GM21447 (cell line): ENCODE measurements around the gene EPB41.
"Not testable (repeated sequence)": the region's sequence is repeated elsewhere in the genome, so short reads cannot be mapped to it uniquely, and the experiment has no call there.

Experiments
- ATAC-seq: cut with Tn5 transposase; IDR thresholded peaks from one replicate; pipeline ENCODE4 v1.9.1; 2021; ENCODE audit not compliant: unreplicated experiment

The EPB41 gene

GRCh38 chr1:28914228-28915030 is at the start of gene EPB41:
Gene EPB41, plus strand, starts transcription at chr1:28914569. Its CDS starts 72,869 bp downstream, at chr1:28987438.
- peak; percentile 75 for ATAC-seq

GRCh38 chr1:28864695-28865094 is 49.7 kb upstream of the EPB41 start:
- ATAC-seq: no peak

- ATAC-seq: no peak
These were observed 48.2 kb upstream of the EPB41 start for GRCh38 chr1:28865997-28866650.

- no peak for ATAC-seq
These were observed 46.5 kb upstream of the EPB41 start for GRCh38 chr1:28867850-28868249.

GRCh38 chr1:28869952-28870351 is 44.4 kb upstream of the EPB41 start:
- no peak for ATAC-seq

- no peak for ATAC-seq
These were observed 42.6 kb upstream of the EPB41 start for GRCh38 chr1:28871631-28872401.

GRCh38 chr1:28875134-28875533 is 39.2 kb upstream of the EPB41 start:
- ATAC-seq: not testable (repeated sequence)

- ATAC-seq: no peak
These were observed 37.1 kb upstream of the EPB41 start for GRCh38 chr1:28877132-28877781.

- ATAC-seq: no peak
These were observed 35.6 kb upstream of the EPB41 start for GRCh38 chr1:28878796-28879195.

GRCh38 chr1:28882009-28882628 is 32.2 kb upstream of the EPB41 start:
- no peak for ATAC-seq

GRCh38 chr1:28883242-28883616 is 31.1 kb upstream of the EPB41 start:
- no peak for ATAC-seq

GRCh38 chr1:28885472-28885877 is 28.9 kb upstream of the EPB41 start:
- no peak for ATAC-seq

- ATAC-seq: no peak
These were observed 28.2 kb upstream of the EPB41 start for GRCh38 chr1:28885977-28886730.

GRCh38 chr1:28886731-28887418 is 27.5 kb upstream of the EPB41 start:
- peak; percentile 57 for ATAC-seq

- ATAC-seq: no peak
These were observed 26.9 kb upstream of the EPB41 start for GRCh38 chr1:28887419-28887834.

GRCh38 chr1:28887835-28888682 is 26.3 kb upstream of the EPB41 start:
- ATAC-seq: no peak

- no peak for ATAC-seq
These were observed 25.5 kb upstream of the EPB41 start for GRCh38 chr1:28888915-28889314.

GRCh38 chr1:28889357-28889756 is 25.0 kb upstream of the EPB41 start:
- no peak for ATAC-seq

- ATAC-seq: no peak
These were observed 23.9 kb upstream of the EPB41 start for GRCh38 chr1:28890435-28890834.
